HG02678 (cell line): ENCODE measurements around the gene RUNDC1.
"Not testable (repeated sequence)": the region's sequence is repeated elsewhere in the genome, so short reads cannot be mapped to it uniquely, and the experiment has no call there.

ENCODE experiments used
- ATAC-seq: cut with Tn5 transposase; IDR thresholded peaks from one replicate; pipeline ENCODE4 v1.9.1; 2021; ENCODE audit warnings: mild to moderate bottlenecking, moderate library complexity; ENCODE audit not compliant: unreplicated experiment

The RUNDC1 gene

DNA sequence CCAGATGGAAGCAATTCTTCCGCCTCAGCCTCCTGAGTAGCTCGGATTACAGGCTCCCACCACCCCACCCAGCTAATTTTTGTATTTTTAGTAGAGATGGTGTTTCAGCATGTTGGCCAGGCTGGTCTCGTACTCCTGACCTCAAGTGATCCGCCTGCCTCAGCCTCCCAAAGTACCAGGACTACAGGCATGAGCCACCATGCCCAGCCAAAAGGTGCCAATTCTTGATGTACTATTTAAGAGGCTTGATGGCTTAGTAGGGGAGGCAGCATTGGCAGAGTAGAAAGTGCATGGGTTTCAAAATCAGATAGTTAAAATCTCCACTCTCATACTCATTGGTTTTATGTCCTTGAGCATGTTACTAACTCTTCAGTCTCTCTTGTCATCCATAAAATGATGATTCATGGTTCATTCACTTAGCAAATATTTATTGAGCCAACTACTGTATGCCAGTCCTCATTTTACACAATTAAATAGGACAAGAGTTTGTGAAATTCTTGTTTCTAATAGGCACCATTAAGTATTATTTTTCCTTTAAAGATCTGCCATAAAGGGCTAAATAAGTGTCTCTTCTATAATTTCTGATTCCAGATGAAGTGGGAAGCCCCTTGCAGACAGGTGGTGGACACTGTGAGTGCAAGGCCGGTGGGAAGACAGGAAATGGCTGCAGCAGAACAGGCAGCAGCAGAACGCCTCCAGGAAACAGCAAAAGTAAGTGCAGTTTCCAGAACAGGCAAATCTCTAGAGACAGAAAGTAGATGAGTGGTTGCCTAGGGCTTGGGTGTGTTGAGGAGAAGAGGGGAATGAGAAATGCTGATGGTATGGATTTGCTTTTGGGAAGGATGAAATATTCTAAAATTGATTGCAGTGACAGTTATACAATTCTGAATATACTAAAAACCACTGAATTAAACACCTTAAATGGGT, 9.6 kb downstream of the RUNDC1 start:
- no peak for ATAC-seq

DNA sequence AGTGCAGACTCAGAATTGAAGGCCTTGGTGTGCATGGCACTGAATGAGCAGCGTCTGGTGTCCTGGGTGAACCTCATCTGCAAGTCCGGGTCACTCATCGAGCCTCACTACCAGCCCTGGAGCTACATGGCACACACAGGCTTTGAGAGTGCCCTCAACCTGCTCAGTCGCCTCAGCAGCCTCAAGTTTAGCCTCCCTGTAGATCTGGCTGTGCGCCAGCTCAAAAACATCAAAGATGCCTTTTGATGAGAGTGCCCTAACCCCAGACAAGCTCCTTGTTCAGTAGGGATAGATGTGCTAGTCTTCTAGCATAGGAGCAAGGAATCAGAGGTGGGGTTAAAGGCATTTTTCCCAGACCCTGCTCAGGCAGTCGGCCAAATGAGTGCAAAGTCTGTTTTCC, 11.1 kb downstream of the RUNDC1 start:
- no peak for ATAC-seq

DNA sequence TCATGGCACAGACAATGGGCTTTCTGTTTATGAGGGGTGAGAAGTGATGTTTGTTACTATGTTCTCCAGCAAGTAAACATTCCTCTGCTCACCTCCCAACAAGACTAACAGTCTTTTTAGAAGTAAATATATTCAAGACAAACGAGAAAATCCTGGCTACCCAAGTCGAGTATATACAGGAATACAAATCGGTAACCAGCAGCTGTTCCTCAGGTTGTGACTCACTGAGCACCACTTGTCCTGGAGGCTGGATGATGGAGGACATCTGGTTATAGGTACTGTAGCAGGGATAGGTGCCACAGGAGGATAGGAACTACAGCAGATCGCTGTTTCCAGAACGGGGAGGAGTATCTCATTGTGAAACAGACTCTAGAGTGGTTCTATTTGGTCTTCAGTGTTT, 12.5 kb downstream of the RUNDC1 start:
- no peak for ATAC-seq

DNA sequence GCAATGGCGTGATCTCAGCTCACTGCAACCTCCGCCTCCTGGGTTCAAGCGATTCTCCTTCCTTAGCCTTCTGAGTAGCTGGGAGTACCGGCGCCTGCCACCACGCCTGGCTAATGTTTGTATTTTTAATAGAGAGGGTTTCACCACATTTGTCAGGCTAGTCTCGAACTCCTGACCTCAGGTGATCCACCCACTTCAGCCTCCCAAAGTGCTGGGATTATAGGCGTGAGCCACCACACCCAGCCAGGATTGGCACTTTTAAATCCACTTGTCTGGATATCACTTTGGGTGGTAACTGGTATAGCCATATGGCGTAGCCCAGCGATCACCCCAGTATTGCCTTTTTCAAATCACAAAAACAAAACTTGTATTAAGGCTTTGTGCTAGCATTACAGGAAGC, 13.5 kb downstream of the RUNDC1 start:
- ATAC-seq: not testable (repeated sequence)

DNA sequence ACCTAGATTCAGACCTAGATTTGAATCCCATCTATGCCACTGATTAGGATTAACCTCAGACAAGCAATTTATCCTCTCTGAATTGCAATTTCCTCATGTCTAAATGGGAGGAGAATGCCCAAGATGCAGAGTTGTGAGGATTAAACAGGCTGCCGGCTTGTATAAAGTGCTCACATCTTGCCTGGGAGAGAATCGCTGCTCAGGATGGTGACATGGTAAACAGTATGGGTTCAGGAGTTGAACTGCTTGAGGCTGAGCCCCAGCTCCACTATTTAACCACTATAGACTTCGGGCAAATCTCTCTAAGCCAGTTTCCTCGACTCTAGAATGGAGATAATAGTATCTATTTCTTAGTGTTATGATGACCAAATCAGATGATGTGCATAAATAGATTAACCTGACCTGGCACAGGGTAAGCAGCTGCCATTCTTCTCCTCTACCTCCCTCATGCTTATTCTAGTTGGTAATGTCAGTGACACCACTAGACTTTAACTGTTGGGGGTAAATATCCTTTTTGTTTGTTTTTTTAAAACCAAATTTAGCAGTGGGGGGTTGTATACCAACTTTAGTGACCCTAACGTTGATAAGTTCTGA, 17.1 kb downstream of the RUNDC1 start:
- no peak for ATAC-seq

DNA sequence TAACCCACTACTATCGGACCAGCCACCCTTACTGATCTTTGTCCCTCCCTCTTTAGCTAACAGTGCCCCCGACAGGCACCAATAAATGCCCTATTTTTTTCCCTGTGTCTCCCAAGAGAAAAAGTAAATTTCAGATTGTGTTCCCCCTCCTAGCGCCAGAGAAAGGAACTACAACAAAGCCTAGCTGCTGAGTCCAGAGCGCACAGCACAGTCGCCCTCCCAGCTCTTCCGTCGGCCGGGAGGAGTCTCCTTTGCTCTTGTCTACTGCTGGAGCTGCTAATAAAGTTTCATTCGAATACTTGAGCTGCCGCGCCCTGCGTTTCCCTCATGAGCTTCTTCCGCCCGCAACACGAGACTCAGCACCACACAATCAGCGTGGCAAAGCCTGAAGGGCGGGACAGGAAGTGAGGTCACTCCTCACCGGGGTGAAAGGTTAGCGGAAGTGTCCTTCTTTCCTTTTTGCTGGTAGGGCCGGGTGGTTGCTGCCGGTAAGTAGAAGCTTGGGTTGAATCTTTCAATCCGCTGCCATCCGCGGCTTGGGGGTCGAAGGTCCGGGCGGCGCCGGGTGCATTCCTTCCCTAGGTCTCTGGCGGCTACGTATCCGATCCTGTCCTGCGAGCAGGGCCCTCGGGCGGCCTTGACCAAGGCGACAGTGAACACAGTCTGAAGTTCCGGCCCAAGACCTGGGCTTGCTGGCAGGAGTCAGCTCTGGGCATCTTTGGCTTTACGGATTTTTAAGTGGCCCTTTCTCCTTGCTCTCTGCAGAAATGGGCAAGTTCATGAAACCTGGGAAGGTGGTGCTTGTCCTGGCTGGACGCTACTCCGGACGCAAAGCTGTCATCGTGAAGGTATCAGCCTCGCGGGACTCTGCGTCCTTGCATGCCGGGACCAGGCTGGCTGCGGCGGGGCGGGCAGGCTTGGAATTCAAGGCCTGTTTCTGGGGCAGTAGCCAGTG, 17.9 kb downstream of the RUNDC1 start, which contains the start of gene RPL27:
Gene RPL27, plus strand, starts transcription at position 436 of the 955 bp plus-strand sequence. Its CDS starts 332 bp downstream, at position 768.
- ATAC-seq: peak; percentile 93

DNA sequence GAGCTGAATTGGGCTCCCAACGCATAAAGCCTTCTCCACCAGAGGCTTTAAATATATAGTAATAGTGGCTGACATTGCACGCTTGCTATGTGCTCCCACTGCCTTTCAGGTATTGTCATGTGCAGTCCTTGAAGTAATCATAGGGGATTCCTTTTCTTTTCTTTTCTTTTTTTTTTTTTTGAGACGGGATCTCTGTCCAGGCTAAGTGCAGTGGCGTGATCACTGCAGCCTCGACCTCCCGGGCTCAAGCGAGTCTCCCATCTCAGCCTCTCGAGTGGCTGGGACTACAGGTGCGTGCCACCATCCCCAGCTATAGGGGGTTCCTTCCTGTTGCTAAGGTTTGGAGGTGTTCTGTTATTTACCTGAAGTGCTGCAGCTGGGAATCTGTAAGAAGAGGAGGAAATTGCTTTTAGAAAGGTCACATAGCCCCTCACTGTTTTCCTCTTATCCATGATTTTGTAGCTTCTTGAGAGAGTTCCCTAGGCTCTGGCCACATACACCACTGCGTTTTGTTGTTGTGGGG, 18.7 kb downstream of the RUNDC1 start:
- no peak for ATAC-seq

DNA sequence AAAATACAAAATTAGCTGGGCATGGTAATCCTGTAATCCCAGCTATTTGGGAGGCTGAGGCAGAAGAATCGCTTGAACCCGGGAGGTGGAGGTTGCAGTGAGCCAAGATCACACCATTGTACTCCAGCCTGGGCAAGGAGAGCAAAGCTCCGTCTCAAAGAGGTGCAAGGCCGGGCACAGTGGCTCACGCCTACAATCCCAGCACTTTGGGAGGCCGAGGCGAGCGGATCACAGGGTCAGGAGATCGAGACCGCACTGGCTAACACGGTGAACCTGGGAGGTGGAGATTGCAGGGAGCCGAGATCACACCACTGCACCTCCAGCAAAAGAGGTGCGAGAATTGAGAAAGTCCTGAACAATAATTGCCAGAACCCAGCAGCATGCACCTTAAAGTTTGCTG, 20.5 kb downstream of the RUNDC1 start:
- not testable (repeated sequence) for ATAC-seq

DNA sequence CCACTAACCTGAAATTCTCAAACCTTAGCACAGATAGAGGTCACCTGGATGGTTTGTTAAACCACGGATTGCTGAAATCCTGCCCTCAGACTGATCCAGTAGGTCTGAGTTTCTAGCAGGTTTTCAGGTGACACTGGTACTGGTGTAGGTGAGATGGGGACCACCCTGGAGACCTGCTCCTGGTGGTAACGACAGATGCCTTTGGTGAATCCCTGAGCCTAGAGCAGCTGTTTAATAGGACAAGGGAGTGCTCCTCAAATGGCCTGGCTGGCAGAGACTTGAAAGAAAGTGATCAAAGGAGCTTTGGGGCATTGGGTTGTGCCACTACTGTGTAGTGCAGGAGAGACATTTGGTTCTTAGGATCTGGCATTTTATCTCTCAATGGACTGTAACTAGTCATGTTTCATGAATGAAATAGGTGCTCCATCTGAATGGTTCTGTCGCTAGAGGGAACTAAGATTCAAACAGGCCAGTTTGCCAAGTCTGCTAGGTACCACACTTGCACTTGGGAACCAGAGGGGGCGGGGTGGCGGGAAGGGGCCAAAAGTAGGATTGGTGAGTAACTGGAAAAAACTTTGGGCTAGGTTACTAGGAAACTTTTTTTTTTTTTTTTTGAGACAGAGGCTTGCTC, 23.3 kb downstream of the RUNDC1 start:
- ATAC-seq: no peak

DNA sequence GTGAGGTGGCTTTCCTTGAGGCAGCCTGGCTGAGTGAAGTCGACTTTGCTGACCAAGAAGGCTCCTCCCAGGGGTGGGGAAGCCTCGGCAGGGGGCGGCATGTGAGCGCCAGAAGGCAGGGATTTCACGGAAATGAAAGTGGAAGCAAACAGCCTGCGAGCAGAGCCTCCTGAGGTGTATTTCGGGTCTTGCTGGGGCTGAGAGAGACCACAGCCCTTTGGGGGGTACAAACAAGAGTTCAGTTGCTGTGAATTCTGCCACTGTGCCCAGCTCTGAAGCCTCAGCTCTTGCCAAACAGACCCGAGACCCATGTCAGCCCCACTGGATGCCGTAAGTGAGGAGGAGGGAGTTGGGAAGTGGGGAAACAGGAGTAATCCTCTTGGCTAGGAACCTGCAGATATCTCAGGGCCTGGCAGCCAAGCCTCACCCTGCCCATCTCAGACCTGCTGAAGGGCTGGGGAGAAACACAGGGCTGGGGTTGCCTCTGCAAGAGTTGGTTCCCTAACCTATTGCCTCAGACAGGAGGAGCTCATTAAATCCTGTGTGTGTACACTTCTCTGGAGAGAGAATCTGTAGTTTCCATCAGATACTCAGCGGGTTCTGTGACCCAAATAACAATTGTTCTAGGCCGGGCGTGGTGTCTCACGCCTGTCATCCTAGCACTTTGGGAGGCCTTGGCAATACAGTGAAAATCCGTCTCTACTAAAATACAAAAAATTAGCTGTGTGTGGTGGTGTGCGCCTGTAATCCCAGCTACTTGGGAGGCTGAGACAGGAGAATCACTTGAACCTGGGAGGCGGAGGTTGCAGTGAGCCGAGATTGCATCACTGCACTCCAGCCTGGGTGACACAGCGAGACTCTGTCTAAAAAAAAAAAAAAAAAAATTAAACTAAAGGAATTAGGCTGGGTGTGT, 26.5 kb downstream of the RUNDC1 start, which contains the start of gene IFI35:
Gene IFI35, plus strand, starts transcription at position 146 of the 913 bp plus-strand sequence. Its CDS starts 164 bp downstream, at position 310.
- ATAC-seq: peak; percentile 81

DNA sequence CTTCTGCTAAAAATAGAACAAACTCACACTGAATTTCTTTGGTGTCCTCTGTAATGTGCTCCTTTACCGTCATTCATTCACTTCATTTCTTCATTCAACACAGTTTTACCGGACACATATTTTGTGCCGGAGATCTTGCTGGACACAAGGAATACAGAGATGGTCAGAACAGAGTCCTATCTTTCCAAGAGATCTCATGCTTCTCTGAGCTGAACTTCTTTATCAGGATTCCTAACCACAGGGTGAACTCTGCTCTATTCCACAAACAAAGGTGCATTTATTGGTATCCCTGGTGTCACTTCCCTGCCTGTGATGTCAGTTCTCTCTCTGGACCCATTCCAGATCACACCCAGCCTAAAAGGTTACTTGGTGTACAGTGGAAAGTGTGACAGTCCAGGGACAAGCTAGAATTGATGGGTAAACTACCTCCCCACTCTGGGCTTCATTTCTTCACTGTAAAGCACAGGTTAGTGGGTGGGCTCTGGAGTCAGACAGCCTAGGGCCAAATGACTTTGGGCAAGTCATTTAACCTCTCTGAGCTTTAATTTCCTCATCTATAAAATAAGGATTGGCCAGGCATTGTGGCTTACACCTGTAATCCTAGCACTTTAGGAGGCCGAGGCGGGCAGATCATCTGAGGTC, 30.4 kb downstream of the RUNDC1 start:
- no peak for ATAC-seq

DNA sequence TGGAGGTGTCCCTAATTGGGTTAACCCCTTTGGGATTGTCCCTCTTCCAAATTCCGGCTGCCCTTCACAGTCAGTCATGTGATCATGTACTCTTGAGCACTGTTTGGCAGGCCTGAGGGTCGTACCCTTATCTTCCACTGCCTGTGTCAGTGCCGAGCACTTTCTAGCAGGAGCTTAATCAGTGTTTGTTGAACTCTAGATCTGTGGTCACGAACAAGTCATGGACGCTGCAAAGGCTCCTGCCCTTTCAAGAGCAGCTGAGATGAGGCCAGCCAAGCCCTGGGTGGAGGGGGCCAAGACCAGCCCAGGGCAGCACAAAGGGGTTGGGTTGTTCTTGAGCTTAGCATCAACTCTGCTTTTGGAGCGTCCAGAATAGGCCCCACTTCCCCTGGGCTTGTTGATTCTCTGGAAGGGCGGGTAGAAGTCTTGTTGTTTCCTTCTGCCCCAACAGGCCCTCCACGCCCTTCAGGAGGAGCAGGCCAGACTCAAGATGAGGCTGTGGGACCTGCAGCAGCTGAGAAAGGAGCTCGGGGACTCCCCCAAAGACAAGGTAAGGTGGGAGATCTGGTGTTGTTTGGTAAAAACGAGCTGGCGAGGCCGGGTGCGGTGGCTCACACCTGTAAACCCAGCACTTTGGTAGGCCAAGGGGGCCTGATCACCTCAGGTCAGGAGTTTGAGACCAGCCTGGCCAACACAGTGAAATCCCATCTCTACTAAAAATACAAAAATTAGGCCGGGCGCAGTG, 31.5 kb downstream of the RUNDC1 start:
- no peak for ATAC-seq

DNA sequence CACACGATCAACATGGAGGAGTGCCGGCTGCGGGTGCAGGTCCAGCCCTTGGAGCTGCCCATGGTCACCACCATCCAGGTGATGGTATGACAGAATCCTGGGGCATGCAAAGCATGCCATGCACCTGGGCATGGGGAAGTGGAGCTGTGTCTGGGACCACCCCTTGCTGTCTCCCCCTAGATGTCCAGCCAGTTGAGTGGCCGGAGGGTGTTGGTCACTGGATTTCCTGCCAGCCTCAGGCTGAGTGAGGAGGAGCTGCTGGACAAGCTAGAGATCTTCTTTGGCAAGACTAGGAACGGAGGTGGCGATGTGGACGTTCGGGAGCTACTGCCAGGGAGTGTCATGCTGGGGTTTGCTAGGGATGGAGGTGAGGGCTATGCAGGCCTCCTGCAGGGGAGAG, 32.9 kb downstream of the RUNDC1 start:
- ATAC-seq: no peak

DNA sequence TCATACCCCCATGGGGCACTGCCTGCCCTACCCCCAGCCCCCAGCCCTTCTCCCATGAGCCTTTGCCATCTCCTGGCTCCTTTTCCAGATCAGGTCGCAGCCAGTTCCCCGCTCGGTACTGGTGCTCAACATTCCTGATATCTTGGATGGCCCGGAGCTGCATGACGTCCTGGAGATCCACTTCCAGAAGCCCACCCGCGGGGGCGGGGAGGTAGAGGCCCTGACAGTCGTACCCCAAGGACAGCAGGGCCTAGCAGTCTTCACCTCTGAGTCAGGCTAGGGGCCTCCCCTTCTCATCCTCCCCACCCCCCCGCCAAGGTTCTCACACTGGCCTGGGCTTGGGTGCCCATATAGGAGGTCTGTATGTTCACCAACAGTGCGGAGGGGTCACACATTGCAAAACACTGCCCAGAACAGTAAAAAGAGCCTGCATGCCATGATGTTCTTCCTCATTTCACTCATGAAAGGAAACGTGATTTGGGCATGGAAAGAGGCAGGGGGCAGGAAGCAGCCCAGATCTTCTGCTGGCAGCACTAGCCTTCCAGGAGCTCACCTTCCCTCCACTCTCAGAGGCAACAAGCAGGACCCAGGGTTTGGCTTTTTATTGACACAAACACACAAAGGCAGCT, 33.8 kb downstream of the RUNDC1 start:
- no peak for ATAC-seq

DNA sequence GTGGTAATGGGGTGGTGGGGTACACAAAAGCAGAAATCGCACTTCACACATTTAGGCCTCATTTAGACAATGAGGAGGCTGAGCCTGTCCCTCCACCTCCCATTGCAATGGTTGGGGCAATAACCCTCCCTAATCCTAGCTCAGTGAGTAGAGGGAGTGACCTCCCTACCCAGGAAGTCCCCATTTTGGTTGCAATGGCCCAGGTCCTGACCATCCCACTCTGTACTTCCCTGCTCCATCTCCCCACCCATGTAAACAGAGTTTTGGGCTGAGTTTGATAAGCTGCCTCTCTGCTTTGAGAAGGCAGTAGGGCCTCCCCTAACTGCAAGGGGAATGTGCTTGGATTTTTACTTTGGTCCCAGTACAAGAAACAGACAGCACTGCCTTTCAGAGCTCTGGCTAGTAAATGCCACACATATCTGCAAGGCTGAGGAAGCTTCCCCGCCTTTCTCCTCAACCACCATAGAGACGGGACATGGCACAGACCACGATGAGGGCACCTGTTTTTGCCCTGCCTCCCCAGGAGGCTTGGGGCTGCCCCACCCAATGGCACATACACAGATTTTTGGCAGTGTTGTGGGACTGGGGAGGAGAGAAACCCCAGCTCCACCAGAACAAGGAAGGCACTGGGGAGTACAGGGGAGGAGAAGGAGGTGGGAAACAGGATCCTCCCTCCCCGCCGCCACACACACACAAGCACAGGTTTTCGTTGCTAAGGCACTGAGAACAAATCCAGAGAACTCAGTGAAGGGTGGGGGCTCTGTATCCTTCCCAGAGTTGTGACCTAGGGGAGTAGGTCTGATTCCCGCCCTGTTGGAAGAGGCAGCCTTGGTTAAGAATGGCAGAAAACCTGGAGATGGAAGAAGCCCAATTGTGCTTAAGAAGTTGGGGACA, 34.5 kb downstream of the RUNDC1 start:
- no peak for ATAC-seq

DNA sequence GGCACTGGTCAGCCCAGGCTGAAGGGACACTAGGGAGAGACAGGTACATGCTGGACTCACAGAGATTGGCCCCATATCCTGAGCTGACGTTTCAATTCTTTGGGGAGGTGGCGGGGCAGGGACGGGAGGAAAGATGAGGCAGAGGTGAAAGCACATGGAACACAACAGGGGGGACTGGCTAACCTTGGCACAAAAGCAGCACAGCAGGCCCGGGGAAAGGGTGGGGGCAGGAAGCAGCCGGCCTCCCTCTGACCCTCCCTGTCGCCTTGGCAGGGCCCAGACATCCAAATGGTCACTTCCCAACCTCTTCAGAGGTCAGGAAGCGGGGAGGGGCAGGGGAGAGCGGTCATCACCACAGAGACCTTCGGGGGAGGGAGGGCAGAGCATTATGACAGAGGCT, 35.2 kb downstream of the RUNDC1 start:
- ATAC-seq: no peak

DNA sequence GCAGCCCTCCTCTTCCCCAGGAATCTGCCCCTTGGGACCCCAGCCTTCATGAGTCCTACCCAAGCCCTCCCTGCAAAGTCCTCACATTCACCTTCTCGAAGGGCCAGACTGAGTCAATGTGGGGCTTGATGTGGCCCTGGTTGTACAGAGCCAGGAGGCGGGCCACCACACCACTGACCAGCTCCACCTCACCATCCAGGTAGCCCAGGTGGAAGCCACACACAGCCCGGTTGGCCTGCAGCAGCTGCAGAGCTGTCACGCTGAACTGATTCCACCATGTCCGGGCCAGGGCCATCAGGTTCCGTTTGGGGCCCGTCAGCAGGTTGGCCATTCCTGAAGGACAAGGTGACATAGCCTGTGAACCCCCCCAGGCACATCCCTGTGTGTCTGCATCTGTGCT, 35.9 kb downstream of the RUNDC1 start:
- ATAC-seq: no peak
